Measurements from ENCODE around the gene APOL2. TPM values are rescaled to one million over a fixed set of nuclear protein-coding genes. Genes with fewer than 3 reads are reported as not detected.

Gene APOL2
- total and polyA plus RNA-seq, 4 donors, result 29.5 to 46.3 (median 35.3) TPM

GRCh38 chr22:36285017-36285416 lies 45.7 kb upstream of the APOL2 start:
- TF ChIP-seq CTCF (IDR thresholded peaks at IDR 0.05; ENCODE audit: control extremely low read depth, extremely low read depth), result no peak
- H3K36me3 ChIP-seq (ENCODE audit: control insufficient read depth in 4 of 4, insufficient read depth in 4 of 4, low read length in 4 of 4), result peaks cover 37 to 80% (median 60%) of the 10 kb centered on the region in 4 donors
- H3K9me3 ChIP-seq (ENCODE audit: control insufficient read depth in 4 of 4, insufficient read depth in 3 of 4, low read length in 3 of 4), result no peaks in the 10 kb centered on the region
- no peak for ATAC-seq (ENCODE audit: insufficient read depth, low FRiP score)
- H3K4me1 ChIP-seq (ENCODE audit: control insufficient read depth in 5 of 5, insufficient read depth in 5 of 5, low read length in 5 of 5), result no peaks in the 10 kb centered on the region
- DNase-seq, result no peak
- no peak overlapping the region for H3K27ac ChIP-seq (ENCODE audit: low read depth in 1 of 2, low read length in 1 of 2)
- no peak overlapping the region for H3K4me3 ChIP-seq
- 83 to 93% methylated on average over 12 of the region's 12 CpGs for WGBS, 2 donors
- H3K27me3 ChIP-seq (ENCODE audit: control insufficient read depth in 3 of 3, insufficient read depth in 3 of 3, low read length in 2 of 3), result no peaks in the 10 kb centered on the region
- H3K9ac ChIP-seq (ENCODE audit: insufficient read depth in 1 of 2, low read length in 2 of 2), result no peak overlapping the region

- no peaks in the 10 kb centered on the region for H3K4me1 ChIP-seq (ENCODE audit: control insufficient read depth in 5 of 5, insufficient read depth in 5 of 5, low read length in 5 of 5)
- DNase-seq (no peak), ATAC-seq (ENCODE audit: insufficient read depth, low FRiP score) (no peak)
- no peaks in the 10 kb centered on the region for H3K27me3 ChIP-seq (ENCODE audit: control insufficient read depth in 3 of 3, insufficient read depth in 3 of 3, low read length in 2 of 3)
- H3K36me3 ChIP-seq (ENCODE audit: control insufficient read depth in 4 of 4, insufficient read depth in 4 of 4, low read length in 4 of 4), result peaks cover 33 to 73% (median 54%) of the 10 kb centered on the region in 4 donors
- H3K9me3 ChIP-seq (ENCODE audit: control insufficient read depth in 4 of 4, insufficient read depth in 3 of 4, low read length in 3 of 4), result no peaks in the 10 kb centered on the region
- no peak overlapping the region for H3K9ac ChIP-seq (ENCODE audit: insufficient read depth in 1 of 2, low read length in 2 of 2)
- TF ChIP-seq CTCF (IDR thresholded peaks at IDR 0.05; ENCODE audit: control extremely low read depth, extremely low read depth), result no peak
- 94 to 95% methylated on average over 22 to 24 of the region's 24 CpGs for WGBS, 2 donors
- H3K27ac ChIP-seq (ENCODE audit: low read depth in 1 of 2, low read length in 1 of 2), result no peak overlapping the region
- no peak overlapping the region for H3K4me3 ChIP-seq
Observed at GRCh38 chr22:36284171-36284571, 44.8 kb upstream of the APOL2 start.

- peaks cover 25 to 58% (median 42%) of the 10 kb centered on the region in 4 donors for H3K36me3 ChIP-seq (ENCODE audit: control insufficient read depth in 4 of 4, insufficient read depth in 4 of 4, low read length in 4 of 4)
- no peak overlapping the region for H3K27ac ChIP-seq (ENCODE audit: low read depth in 1 of 2, low read length in 1 of 2)
- H3K9ac ChIP-seq (ENCODE audit: insufficient read depth in 1 of 2, low read length in 2 of 2), result no peak overlapping the region
- no peaks in the 10 kb centered on the region for H3K27me3 ChIP-seq (ENCODE audit: control insufficient read depth in 3 of 3, insufficient read depth in 3 of 3, low read length in 2 of 3)
- 90 to 94% methylated on average over 24 of the region's 24 CpGs for WGBS, 2 donors
- H3K4me1 ChIP-seq (ENCODE audit: control insufficient read depth in 5 of 5, insufficient read depth in 5 of 5, low read length in 5 of 5), result no peaks in the 10 kb centered on the region
- no peak for ATAC-seq (ENCODE audit: insufficient read depth, low FRiP score)
- no peak for DNase-seq
- H3K9me3 ChIP-seq (ENCODE audit: control insufficient read depth in 4 of 4, insufficient read depth in 3 of 4, low read length in 3 of 4), result no peaks in the 10 kb centered on the region
- H3K4me3 ChIP-seq, result no peak overlapping the region
- no peak for TF ChIP-seq CTCF (IDR thresholded peaks at IDR 0.05; ENCODE audit: control extremely low read depth, extremely low read depth)
Observed at GRCh38 chr22:36282328-36282831, 43.1 kb upstream of the APOL2 start.

- 84 to 93% methylated on average over 14 of the region's 14 CpGs for WGBS, 2 donors
- Histone ChIP-seq H3K9me3 (ENCODE audit: control insufficient read depth in 4 of 4, insufficient read depth in 3 of 4, low read length in 3 of 4) (no peaks in the 10 kb centered on the region), H3K27me3 (ENCODE audit: control insufficient read depth in 3 of 3, insufficient read depth in 3 of 3, low read length in 2 of 3) (no peaks in the 10 kb centered on the region), H3K36me3 (ENCODE audit: control insufficient read depth in 4 of 4, insufficient read depth in 4 of 4, low read length in 4 of 4) (peaks cover 25 to 54% (median 40%) of the 10 kb centered on the region in 4 donors), H3K27ac (ENCODE audit: low read depth in 1 of 2, low read length in 1 of 2) (no peak overlapping the region), H3K4me1 (ENCODE audit: control insufficient read depth in 5 of 5, insufficient read depth in 5 of 5, low read length in 5 of 5) (no peaks in the 10 kb centered on the region), H3K4me3 (no peak overlapping the region), H3K9ac (ENCODE audit: insufficient read depth in 1 of 2, low read length in 2 of 2) (no peak overlapping the region)
- DNase-seq, result no peak
- TF ChIP-seq CTCF (IDR thresholded peaks at IDR 0.05; ENCODE audit: control extremely low read depth, extremely low read depth), result no peak
- no peak for ATAC-seq (ENCODE audit: insufficient read depth, low FRiP score)
Observed at GRCh38 chr22:36281781-36282327, 42.5 kb upstream of the APOL2 start.
